ENCODE data around the gene BST1. TPM values are rescaled to one million over a fixed set of nuclear protein-coding genes. Genes with fewer than 3 reads are reported as not detected.

Gene BST1
- total RNA-seq (ENCODE audit: low replicate concordance) = 11.1 and 16.8 TPM in 2 replicates

GRCh38 chr4:15702941-15703403, at the start of gene BST1:
Gene BST1, plus strand, starts transcription at chr4:15703065. Its CDS starts 80 bp downstream, at chr4:15703145.

GRCh38 chr4:15655223-15656037, 47.4 kb upstream of the BST1 start, which contains the start of gene FBXL5:
Gene FBXL5, minus strand, starts transcription at chr4:15655357. Its CDS starts 70 bp downstream, at chr4:15655287.

GRCh38 chr4:15681372-15682241, 21.3 kb upstream of the BST1 start, which contains the start of gene FAM200B:
Gene FAM200B, plus strand, starts transcription at chr4:15681827. Its CDS starts 5,151 bp downstream, at chr4:15686978.

GRCh38 chr4:15778289-15779241, 75.7 kb downstream of the BST1 start, which contains the start of gene CD38:
Gene CD38, plus strand, starts transcription at chr4:15778328. Its CDS starts 87 bp downstream, at chr4:15778415.

Other genes with a start within 250 kb of the BST1 start
- gene CC2D2A, start 233.2 kb upstream of the BST1 start, total RNA-seq (ENCODE audit: low replicate concordance) = 10.4 and 11.8 TPM in 2 replicates
- 71.0 and 84.8 TPM in 2 replicates for gene FBXL5, start 47.7 kb upstream of the BST1 start, total RNA-seq (ENCODE audit: low replicate concordance)
- gene FAM200B, start 21.2 kb upstream of the BST1 start, total RNA-seq (ENCODE audit: low replicate concordance) = 9.6 and 17.2 TPM in 2 replicates
- gene CD38, start 75.3 kb downstream of the BST1 start, total RNA-seq (ENCODE audit: low replicate concordance) = not detected in 2 replicates
- not detected in 2 replicates for gene FGFBP1, start 235.7 kb downstream of the BST1 start, total RNA-seq (ENCODE audit: low replicate concordance)

All from smooth muscle cell of the coronary artery (primary cell).